ENCODE results near the gene SIL1.

DNA sequence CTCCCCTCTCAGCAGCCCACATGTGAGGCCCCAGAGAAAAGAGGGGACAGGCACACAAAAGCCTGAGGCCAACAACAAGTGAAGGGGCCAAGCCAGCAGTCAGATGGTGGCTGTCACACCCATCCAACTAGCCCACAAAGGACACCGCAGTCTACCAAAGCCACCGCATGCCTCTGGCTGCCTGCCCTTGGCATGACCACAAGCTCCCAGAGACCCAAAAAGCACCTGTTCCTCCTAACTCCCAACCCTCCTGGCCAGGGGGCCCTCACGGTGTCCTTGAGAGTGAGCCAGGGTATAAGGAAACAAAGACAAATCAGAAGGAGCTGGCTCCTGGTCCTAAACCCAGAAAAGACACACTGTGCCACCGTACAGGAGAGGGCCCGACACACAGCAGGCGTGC is 245.2 kb downstream of the SIL1 start:
- TF ChIP-seq, protein P1, sequence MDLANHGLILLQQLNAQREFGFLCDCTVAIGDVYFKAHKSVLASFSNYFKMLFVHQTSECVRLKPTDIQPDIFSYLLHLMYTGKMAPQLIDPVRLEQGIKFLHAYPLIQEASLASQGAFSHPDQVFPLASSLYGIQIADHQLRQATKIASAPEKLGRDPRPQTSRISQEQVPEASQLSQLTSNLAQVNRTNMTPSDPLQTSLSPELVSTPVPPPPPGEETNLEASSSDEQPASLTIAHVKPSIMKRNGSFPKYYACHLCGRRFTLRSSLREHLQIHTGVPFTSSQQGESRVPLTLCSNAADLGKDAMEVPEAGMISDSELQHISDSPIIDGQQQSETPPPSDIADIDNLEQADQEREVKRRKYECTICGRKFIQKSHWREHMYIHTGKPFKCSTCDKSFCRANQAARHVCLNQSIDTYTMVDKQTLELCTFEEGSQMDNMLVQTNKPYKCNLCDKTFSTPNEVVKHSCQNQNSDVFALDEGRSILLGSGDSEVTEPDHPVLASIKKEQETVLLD (IDR thresholded peaks at IDR 0.05) = no peak
- TF ChIP-seq, protein P2, sequence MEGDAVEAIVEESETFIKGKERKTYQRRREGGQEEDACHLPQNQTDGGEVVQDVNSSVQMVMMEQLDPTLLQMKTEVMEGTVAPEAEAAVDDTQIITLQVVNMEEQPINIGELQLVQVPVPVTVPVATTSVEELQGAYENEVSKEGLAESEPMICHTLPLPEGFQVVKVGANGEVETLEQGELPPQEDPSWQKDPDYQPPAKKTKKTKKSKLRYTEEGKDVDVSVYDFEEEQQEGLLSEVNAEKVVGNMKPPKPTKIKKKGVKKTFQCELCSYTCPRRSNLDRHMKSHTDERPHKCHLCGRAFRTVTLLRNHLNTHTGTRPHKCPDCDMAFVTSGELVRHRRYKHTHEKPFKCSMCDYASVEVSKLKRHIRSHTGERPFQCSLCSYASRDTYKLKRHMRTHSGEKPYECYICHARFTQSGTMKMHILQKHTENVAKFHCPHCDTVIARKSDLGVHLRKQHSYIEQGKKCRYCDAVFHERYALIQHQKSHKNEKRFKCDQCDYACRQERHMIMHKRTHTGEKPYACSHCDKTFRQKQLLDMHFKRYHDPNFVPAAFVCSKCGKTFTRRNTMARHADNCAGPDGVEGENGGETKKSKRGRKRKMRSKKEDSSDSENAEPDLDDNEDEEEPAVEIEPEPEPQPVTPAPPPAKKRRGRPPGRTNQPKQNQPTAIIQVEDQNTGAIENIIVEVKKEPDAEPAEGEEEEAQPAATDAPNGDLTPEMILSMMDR (IDR thresholded peaks at IDR 0.05 in 2 of 3, conservative IDR thresholded peaks at IDR 0.05 in 1 of 3; ENCODE audit: insufficient read depth in 2 of 3, low read depth in 1 of 3, low read length in 3 of 3) = no peak
- TF ChIP-seq GATA2 (CRISPR knock-in tag; IDR thresholded peaks at IDR 0.05) (no peak), TAF1 (IDR thresholded peaks at IDR 0.05; ENCODE audit: control insufficient read depth, extremely low read depth, insufficient read depth, low read length, severe bottlenecking) (no peak), KLF6 (CRISPR knock-in tag; IDR thresholded peaks at IDR 0.05; ENCODE audit: borderline replicate concordance) (no peak), RAD21 (CRISPR knock-in tag; conservative IDR thresholded peaks at IDR 0.05 in 1 of 2, IDR thresholded peaks at IDR 0.05 in 1 of 2) (no peak), POLR2A (conservative IDR thresholded peaks at IDR 0.05) (no peak)
- TF ChIP-seq, protein P3, sequence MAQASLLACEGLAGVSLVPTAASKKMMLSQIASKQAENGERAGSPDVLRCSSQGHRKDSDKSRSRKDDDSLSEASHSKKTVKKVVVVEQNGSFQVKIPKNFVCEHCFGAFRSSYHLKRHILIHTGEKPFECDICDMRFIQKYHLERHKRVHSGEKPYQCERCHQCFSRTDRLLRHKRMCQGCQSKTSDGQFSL (CRISPR knock-in tag; IDR thresholded peaks at IDR 0.05) = no peak
- TF ChIP-seq, protein P3 (tag; IDR thresholded peaks at IDR 0.05) = no peak
- TF ChIP-seq, protein P4, sequence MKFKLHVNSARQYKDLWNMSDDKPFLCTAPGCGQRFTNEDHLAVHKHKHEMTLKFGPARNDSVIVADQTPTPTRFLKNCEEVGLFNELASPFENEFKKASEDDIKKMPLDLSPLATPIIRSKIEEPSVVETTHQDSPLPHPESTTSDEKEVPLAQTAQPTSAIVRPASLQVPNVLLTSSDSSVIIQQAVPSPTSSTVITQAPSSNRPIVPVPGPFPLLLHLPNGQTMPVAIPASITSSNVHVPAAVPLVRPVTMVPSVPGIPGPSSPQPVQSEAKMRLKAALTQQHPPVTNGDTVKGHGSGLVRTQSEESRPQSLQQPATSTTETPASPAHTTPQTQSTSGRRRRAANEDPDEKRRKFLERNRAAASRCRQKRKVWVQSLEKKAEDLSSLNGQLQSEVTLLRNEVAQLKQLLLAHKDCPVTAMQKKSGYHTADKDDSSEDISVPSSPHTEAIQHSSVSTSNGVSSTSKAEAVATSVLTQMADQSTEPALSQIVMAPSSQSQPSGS (CRISPR knock-in tag; IDR thresholded peaks at IDR 0.05) = no peak
